Stomach (tissue), 9 donors: ENCODE results near the gene MYH16. TPM values are rescaled to one million over a fixed set of nuclear protein-coding genes. Genes with fewer than 3 reads are reported as not detected.
A peak's percentile ranks its signal among the peaks of the same experiment; 100 is the strongest.
"Not testable (repeated sequence)": the region's sequence is repeated elsewhere in the genome, so short reads cannot be mapped to it uniquely, and the experiment has no call there.

ENCODE experiments used
- DNase-seq, 2 donors: peaks; one replicate each; pipeline versions ENCODE4 v3.0.0 to v3.0.0-alpha.2; 2013 to 2019
- H3K27ac ChIP-seq, 5 donors: fragments of 200-600 bp in 4 of 5; sonication (generic) in 4 of 5; one replicate each; pipeline ENCODE4 v1.5.1; 2013 to 2019; ENCODE audit warnings: mild to moderate bottlenecking in 1 of 5, moderate library complexity in 1 of 5
- H3K27me3 ChIP-seq, 3 donors: fragments of 200-600 bp; sonication (generic); one replicate each; pipeline ENCODE4 v1.5.1; 2017 to 2019; ENCODE audit warnings: mixed run types in 1 of 3
- H3K36me3 ChIP-seq, 4 donors: fragments of 200-600 bp; sonication (generic); 1 replicate in 3 of 4; 2 replicates in 1 of 4; pipeline ENCODE4 v1.5.1; 2016 to 2019
- H3K4me1 ChIP-seq, 4 donors: fragments of 200-600 bp; sonication (generic); one replicate each; pipeline ENCODE4 v1.5.1; 2016 to 2019
- H3K4me3 ChIP-seq, 4 donors: fragments of 200-600 bp; sonication (generic) in 3 of 4; one replicate each; pipeline ENCODE4 v1.5.1; 2016 to 2019; ENCODE audit warnings: mild to moderate bottlenecking in 1 of 4
- H3K9me3 ChIP-seq, 4 donors: fragments of 200-600 bp; sonication (generic); one replicate each; pipeline ENCODE4 v1.5.1; 2016 to 2019
- EP300 ChIP-seq: sonication (generic); formaldehyde crosslinking; IDR thresholded peaks from one replicate; pipeline ENCODE4 v1.6.1; 2017; ENCODE audit warnings: antibody characterized with exemption
- POLR2A ChIP-seq, 4 donors: fragments of 450-650 bp; IDR thresholded peaks; one replicate each; pipeline ENCODE4 v1.6.1; 2016; ENCODE audit warnings: antibody characterized with exemption in 4 of 4, control low read depth in 2 of 4, mild to moderate bottlenecking in 1 of 4, moderate library complexity in 1 of 4
- POLR2AphosphoS5 ChIP-seq, 3 donors: sonication (generic); formaldehyde crosslinking; IDR thresholded peaks; one replicate each; pipeline ENCODE4 v1.6.1; 2016; ENCODE audit warnings: antibody characterized with exemption in 3 of 3
- WGBS, 5 donors: extraction: QIAGEN DNeasy Blood & Tissue Kit in 3 of 5; methylation state at CpG; one replicate each; pipeline versions ENCODE4 v1.1.5 to v1.1.7; 2013 to 2018; 5-methylcytosine and 5-hydroxymethylcytosine counted together
- intact Hi-C: fragments of 100-400 bp; cut with DNase I; formaldehyde crosslinking; loops from one replicate; pipeline ENCODE4 v1.15.1; 2023; ENCODE audit warnings: low total_unique reads
- polyA plus RNA-seq, 3 donors: library from polyadenylated mRNA; stranded (reverse); fragments of 200-250 nt; gene quantifications; one replicate each; pipeline ENCODE4 v1.2.3, GENCODE V29; 2013
- total RNA-seq, 5 donors: library from RNA; depleted of rRNA; stranded (reverse); fragments of >200 nt; gene quantifications; one replicate each; pipeline versions ENCODE4 v1.1.0 to v1.2.3, GENCODE V29; 2014 to 2016
- TF ChIP-seq, protein P1 (sequence below), 7 experiments: fragments of 450-650 bp in 4 of 7; fragments of 200-600 bp in 3 of 7; sonication (generic) in 3 of 7; IDR thresholded peaks; one replicate each; pipeline ENCODE4 v1.5.1; 2016 to 2019; ENCODE audit warnings: antibody characterized with exemption in 7 of 7, control low read depth in 2 of 7, mild to moderate bottlenecking in 1 of 7
- donor health status: healthy with polysubstance abuse.
- donor health status: Bipolar disorder and iron deficiency.
- donor health status: healthy.

Gene MYH16
- total and polyA plus RNA-seq, 8 donors, result 0.05 to 0.37 TPM; not detected in 6

DNA sequence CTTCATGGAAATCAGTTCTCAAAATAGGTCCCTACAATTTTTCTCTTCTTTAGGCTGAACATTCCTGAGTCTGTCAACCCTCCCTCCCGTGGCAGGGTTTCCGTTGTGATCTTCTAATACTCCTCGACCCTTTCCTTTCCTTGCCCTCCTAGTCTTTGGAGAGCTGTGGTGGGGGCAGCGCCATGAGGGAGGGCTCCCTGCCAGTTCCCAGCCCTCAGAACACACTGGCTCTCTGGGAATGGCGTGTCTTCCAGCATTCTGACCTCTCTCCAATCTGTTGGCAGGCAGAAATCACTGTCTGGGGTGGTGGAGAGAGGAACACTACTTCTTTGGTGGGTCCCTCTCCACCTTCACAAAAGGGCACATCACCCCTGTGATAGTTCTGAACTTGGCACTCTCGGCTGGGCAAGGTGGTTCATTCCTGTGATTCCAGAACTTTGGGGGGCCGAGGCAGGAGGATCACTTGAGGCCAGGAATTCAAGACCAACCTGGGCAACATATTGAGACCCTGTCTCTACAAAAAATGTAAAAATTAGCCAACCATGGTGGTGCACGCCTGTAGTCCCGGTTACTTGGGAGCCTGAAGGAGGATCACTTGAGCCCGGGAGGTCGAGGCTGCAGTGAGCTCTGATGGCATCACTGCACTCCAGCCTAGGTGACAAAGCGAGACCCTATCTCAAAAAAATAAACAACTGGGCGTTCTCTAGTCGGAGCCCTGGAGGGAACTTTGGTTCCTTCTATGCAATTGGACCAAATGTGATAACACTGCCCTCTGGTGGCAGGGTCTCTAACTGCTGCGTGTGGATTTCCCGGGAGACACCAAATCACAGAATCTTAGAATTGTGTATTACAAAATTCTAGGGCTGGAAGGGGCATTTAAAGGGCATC, 39.9 kb downstream of the MYH16 start:
- no peak for TF ChIP-seq POLR2A (IDR thresholded peaks at IDR 0.05)
- TF ChIP-seq POLR2AphosphoS5 (IDR thresholded peaks at IDR 0.05), result peak in 1 of 3 donors; percentile 71
- TF ChIP-seq, protein P1, sequence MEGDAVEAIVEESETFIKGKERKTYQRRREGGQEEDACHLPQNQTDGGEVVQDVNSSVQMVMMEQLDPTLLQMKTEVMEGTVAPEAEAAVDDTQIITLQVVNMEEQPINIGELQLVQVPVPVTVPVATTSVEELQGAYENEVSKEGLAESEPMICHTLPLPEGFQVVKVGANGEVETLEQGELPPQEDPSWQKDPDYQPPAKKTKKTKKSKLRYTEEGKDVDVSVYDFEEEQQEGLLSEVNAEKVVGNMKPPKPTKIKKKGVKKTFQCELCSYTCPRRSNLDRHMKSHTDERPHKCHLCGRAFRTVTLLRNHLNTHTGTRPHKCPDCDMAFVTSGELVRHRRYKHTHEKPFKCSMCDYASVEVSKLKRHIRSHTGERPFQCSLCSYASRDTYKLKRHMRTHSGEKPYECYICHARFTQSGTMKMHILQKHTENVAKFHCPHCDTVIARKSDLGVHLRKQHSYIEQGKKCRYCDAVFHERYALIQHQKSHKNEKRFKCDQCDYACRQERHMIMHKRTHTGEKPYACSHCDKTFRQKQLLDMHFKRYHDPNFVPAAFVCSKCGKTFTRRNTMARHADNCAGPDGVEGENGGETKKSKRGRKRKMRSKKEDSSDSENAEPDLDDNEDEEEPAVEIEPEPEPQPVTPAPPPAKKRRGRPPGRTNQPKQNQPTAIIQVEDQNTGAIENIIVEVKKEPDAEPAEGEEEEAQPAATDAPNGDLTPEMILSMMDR (IDR thresholded peaks at IDR 0.05), result peak in 6 of 7 experiments; percentile 61 to 95 (median 88)
- TF ChIP-seq EP300, result no peak
- no peaks in the 10 kb centered on the region for H3K27me3 ChIP-seq
- intact Hi-C loops, result loop anchor here (5.0 kb wide), 1 partner anchor 275 kb away; no protein-coding TSS in a partner anchor
- WGBS, 5 donors, result 27 to 35% (median 31%) methylated on average over 15 to 16 of the region's 16 CpGs
- peaks cover 0 to 7% (median 1%) of the 10 kb centered on the region in 4 donors for H3K9me3 ChIP-seq
- DNase-seq, result peak; percentile 83 to 87
- peak overlapping the region in 1 of 4 donors; percentile 23 for H3K4me3 ChIP-seq
- H3K4me1 ChIP-seq, result peaks cover 0 to 12% (median 8%) of the 10 kb centered on the region in 4 donors
- no peak overlapping the region for H3K27ac ChIP-seq
- H3K36me3 ChIP-seq, result no peaks in the 10 kb centered on the region

GRCh38 chr7:99313204-99313573, 40.5 kb downstream of the MYH16 start:
- no peak overlapping the region for H3K27ac ChIP-seq
- no peaks in the 10 kb centered on the region for H3K36me3 ChIP-seq
- H3K4me1 ChIP-seq, result peaks cover 0 to 12% (median 8%) of the 10 kb centered on the region in 4 donors
- H3K4me3 ChIP-seq, result peak overlapping the region in 1 of 4 donors; percentile 23
- DNase-seq, result no peak
- WGBS, 5 donors, result 19 to 34% (median 25%) methylated on average over 1 of the region's 1 CpG
- intact Hi-C loops, result loop anchor here (5.0 kb wide), 1 partner anchor 276 kb away; no protein-coding TSS in a partner anchor
- TF ChIP-seq, protein P1 (IDR thresholded peaks at IDR 0.05), result peak in 1 of 7 experiments; percentile 21
- no peak for TF ChIP-seq EP300
- TF ChIP-seq POLR2AphosphoS5 (IDR thresholded peaks at IDR 0.05), result no peak
- H3K9me3 ChIP-seq, result peaks cover 0 to 7% (median 1%) of the 10 kb centered on the region in 4 donors
- no peaks in the 10 kb centered on the region for H3K27me3 ChIP-seq

DNA sequence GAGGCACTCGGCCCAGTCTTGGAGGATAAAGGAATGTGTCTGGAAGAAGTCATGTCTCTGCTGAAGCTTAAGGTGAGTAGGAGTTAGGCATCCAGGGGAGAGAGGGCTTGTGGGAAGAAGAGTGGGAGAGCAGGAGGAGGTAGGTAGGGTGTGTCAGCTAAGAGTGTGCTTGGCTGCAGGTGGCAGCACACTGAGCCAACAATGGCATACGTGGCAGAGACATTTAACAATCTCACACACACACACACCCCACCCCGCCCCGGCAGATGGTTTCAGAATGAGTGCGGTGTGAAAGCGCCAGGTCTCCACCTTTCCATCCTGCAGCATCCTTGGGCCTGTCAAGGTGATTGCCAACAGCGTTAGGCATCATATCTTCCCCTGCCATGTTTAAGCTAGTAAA, 41.9 kb downstream of the MYH16 start:
- WGBS, 5 donors, result 40 to 62% (median 50%) methylated on average over 7 of the region's 7 CpGs
- intact Hi-C loops, result loop anchor here (5.0 kb wide), 1 partner anchor 277 kb away; no protein-coding TSS in a partner anchor
- peak; percentile 41 to 54 for DNase-seq
- H3K36me3 ChIP-seq, result no peaks in the 10 kb centered on the region
- H3K27ac ChIP-seq, result peak overlapping the region in 1 of 5 donors; percentile 19
- no peak overlapping the region for H3K4me3 ChIP-seq
- H3K9me3 ChIP-seq, result peaks cover 0 to 7% (median 1%) of the 10 kb centered on the region in 4 donors
- TF ChIP-seq EP300 (no peak), POLR2AphosphoS5 (IDR thresholded peaks at IDR 0.05) (no peak), POLR2A (IDR thresholded peaks at IDR 0.05) (no peak)
- TF ChIP-seq, protein P1 (IDR thresholded peaks at IDR 0.05), result no peak
- peaks cover 0 to 12% (median 4%) of the 10 kb centered on the region in 4 donors for H3K4me1 ChIP-seq
- H3K27me3 ChIP-seq, result no peaks in the 10 kb centered on the region

- Histone ChIP-seq H3K27me3 (no peaks in the 10 kb centered on the region), H3K4me3 (no peak overlapping the region), H3K27ac (no peak overlapping the region), H3K4me1 (peaks cover 6 to 11% (median 9%) of the 10 kb centered on the region in 4 donors), H3K36me3 (no peaks in the 10 kb centered on the region), H3K9me3 (no peaks in the 10 kb centered on the region)
- TF ChIP-seq POLR2A (IDR thresholded peaks at IDR 0.05) (no peak), POLR2AphosphoS5 (IDR thresholded peaks at IDR 0.05) (no peak), EP300 (no peak)
- TF ChIP-seq, protein P1 (IDR thresholded peaks at IDR 0.05), result no peak
- 62 to 70% (median 66%) methylated on average over 4 of the region's 4 CpGs for WGBS, 5 donors
- intact Hi-C loops, result no loop called here
- peak in 1 of 2 donors; percentile 10 for DNase-seq
These were observed 47.7 kb downstream of the MYH16 start for GRCh38 chr7:99320371-99320770.

- DNase-seq, intact Hi-C loops, H3K27ac ChIP-seq, H3K9me3 ChIP-seq, H3K36me3 ChIP-seq, H3K27me3 ChIP-seq, H3K4me3 ChIP-seq: not testable (repeated sequence)
- 84 to 94% (median 93%) methylated on average over 6 of the region's 6 CpGs for WGBS, 5 donors
- peaks cover 12 to 25% (median 23%) of the 10 kb centered on the region in 4 donors for H3K4me1 ChIP-seq
These were observed 50.0 kb downstream of the MYH16 start for GRCh38 chr7:99322659-99323058.
